ENCODE measurements around the gene PHF12. TPM values are rescaled to one million over a fixed set of nuclear protein-coding genes. Genes with fewer than 3 reads are reported as not detected.

The PHF12 gene
- total and polyA plus RNA-seq, 2 of the 8 experiments (the other 6 are each of a cell fraction or from before 2014, with no cell fraction given) = 38.8 to 65.7 TPM

DNA sequence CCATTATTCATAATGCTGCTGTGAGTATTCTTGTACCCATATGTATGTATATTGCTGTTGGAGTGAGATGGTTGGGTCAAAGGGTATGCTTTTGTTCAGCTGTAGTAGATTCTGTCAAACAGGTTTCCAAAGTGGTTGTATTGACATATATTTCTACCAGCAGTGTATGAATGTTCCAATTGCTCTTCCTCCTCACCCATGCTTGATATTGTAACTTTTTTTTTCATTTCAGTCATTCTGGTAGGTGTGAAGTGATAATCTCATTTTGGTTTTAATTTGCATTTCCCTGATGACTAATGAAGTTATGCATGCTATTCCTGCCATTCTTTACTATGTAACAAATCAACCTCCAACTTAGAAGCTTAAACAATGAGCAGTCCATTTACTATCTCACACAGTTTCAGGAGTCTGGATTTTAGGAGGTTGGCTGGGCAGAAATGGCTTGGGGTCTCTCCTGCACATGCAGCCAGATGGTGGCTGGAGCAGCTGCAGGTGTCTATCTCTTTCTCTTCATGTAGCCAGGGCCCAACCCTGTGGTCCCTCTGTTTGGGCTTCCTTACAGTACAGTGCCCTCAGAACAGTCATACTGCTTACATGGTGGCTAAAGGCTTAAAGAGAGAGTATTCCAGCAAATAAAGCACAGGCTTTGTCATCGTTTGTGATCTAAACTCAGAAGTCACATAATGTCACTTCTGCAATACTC, 75.3 kb downstream of the PHF12 start:
- Histone ChIP-seq H3K9me3 (ENCODE audit: insufficient read depth in 2 of 2, low read depth in 1 of 2, low read length in 1 of 2) (no peaks in the 10 kb centered on the region), H3K23ac (ENCODE audit: insufficient read length) (no peak overlapping the region), H3K79me1 (ENCODE audit: low read depth, low read length) (no peaks in the 10 kb centered on the region), H3K23me2 (ENCODE audit: low read depth, low read length) (no peaks in the 10 kb centered on the region), H3K4ac (replicated peaks; ENCODE audit: insufficient read length, low read depth, low read length) (no peak overlapping the region), H2AK5ac (ENCODE audit: low read depth, low read length) (no peak overlapping the region), H3K56ac (replicated peaks; ENCODE audit: insufficient read length, low read depth, low read length) (no peak overlapping the region), H2BK120ac (replicated peaks; ENCODE audit: low read depth, low read length) (no peak overlapping the region), H4K5ac (ENCODE audit: insufficient read length, low read depth, low read length) (no peak overlapping the region), H3K27ac (ENCODE audit: low read depth, low read length) (no peak overlapping the region), H2AFZ (ENCODE audit: low read length) (no peak overlapping the region), H4K20me1 (replicated peaks in 1 of 2; ENCODE audit: control insufficient read depth in 1 of 2, insufficient read depth in 2 of 2, low read length in 2 of 2) (peaks cover 0 to 1% of the 10 kb centered on the region in 2 experiments), H2BK12ac (ENCODE audit: low read depth, low read length) (no peak overlapping the region), H3K9ac (replicated peaks in 1 of 4; ENCODE audit: extremely low read depth in 1 of 4, low read depth in 3 of 4, low read length in 3 of 4) (no peak overlapping the region), H4K8ac (ENCODE audit: extremely low read depth, insufficient read depth, low read length) (no peak overlapping the region), H3K4me2 (ENCODE audit: insufficient read depth in 1 of 2, low read depth in 2 of 2, low read length in 2 of 2) (no peak overlapping the region), H3K79me2 (ENCODE audit: control insufficient read depth in 1 of 2, insufficient read depth in 2 of 2, low read length in 2 of 2) (no peaks in the 10 kb centered on the region), H2BK5ac (ENCODE audit: low read depth, low read length) (no peak overlapping the region), H3K4me1 (replicated peaks in 1 of 4; ENCODE audit: control insufficient read depth in 3 of 4, insufficient read depth in 4 of 4, low read length in 3 of 4) (no peaks in the 10 kb centered on the region; a peak in 2 of 7 replicates), H3K18ac (ENCODE audit: extremely low read depth, low read length) (no peak overlapping the region), H3K4me3 (ENCODE audit: extremely low read depth in 1 of 4, insufficient read depth in 2 of 4, low read depth in 3 of 4, low read length in 4 of 4) (no peak overlapping the region), H3K14ac (ENCODE audit: insufficient read length) (no peak overlapping the region), H2BK20ac (ENCODE audit: low read length) (no peak overlapping the region), H4K91ac (replicated peaks; ENCODE audit: insufficient read length, low read length) (no peak overlapping the region), H3K36me3 (ENCODE audit: control insufficient read depth in 2 of 4, insufficient read depth in 4 of 4, low read length in 3 of 4) (peaks cover 5 to 15% (median 8%) of the 10 kb centered on the region in 4 experiments; a peak in 6 of 8 replicates), H2BK15ac (ENCODE audit: low read length) (no peak overlapping the region), H3K27me3 (replicated peaks in 1 of 4; ENCODE audit: control insufficient read depth in 3 of 4, extremely low read depth in 1 of 4, insufficient read depth in 3 of 4, low read length in 3 of 4) (peaks cover 0 to 4% (median 0%) of the 10 kb centered on the region in 4 experiments; a peak in 2 of 7 replicates)
- POLR2A ChIA-PET (ENCODE audit: partially characterized antibody) = interaction anchor here (0.6 to 1.2 kb wide), 3 partner anchors 8 to 151 kb away, joined by 3 read pairs; no protein-coding TSS in a partner anchor
- WGBS, 2 experiments (ENCODE audit: extremely low coverage in 1 of 2, insufficient coverage in 1 of 2, insufficient read length in 1 of 2, insufficient replicate concordance in 2 of 2, low coverage in 1 of 2, low lambda C conversion rate in 2 of 2, missing lambda C conversion rate in 1 of 2) = 56% methylated on average over 1 of the region's 1 CpG; no CpG with 5 or more reads in 1 of the 2 experiments
- TF ChIP-seq CTCF (IDR thresholded peaks at IDR 0.05; ENCODE audit: control extremely low read depth in 1 of 3, insufficient read depth in 1 of 3, low read depth in 1 of 3, low read length in 3 of 3) (no peak), PHF8 (conservative IDR thresholded peaks at IDR 0.05; ENCODE audit: low read depth, low read length) (no peak), YY1 (IDR thresholded peaks at IDR 0.05; ENCODE audit: low read depth, low read length) (no peak), JUND (IDR thresholded peaks at IDR 0.05; ENCODE audit: low read length) (no peak), EP300 (IDR thresholded peaks at IDR 0.05; ENCODE audit: borderline replicate concordance in 1 of 2, low read depth in 2 of 2, low read length in 2 of 2) (no peak), TBP (IDR thresholded peaks at IDR 0.05; ENCODE audit: low read depth, low read length) (no peak)
- no peak for FAIRE-seq
- no peak for DNase-seq (ENCODE audit: low read depth in 1 of 2, low spot score in 2 of 2)
- CTCF ChIA-PET (ENCODE audit: partially characterized antibody) = interaction anchor here (1.0 to 1.8 kb wide), 2 partner anchors 27 to 114 kb away, joined by 3 to 8 read pairs; no protein-coding TSS in a partner anchor
